Fibroblast of the aortic adventitia (primary cell): ENCODE data around the gene CHTOP. TPM values are rescaled to one million over a fixed set of nuclear protein-coding genes. Genes with fewer than 3 reads are reported as not detected.
"Not testable (repeated sequence)": the region's sequence is repeated elsewhere in the genome, so short reads cannot be mapped to it uniquely, and the experiment has no call there.

Experiments used
- DNase-seq: peaks from one replicate; pipeline ENCODE4 v3.0.0-alpha.2; 2010; ENCODE audit warnings: low read depth
- H3K4me3 ChIP-seq: 2 replicates; pipeline ENCODE4 v1.5.1; 2011; ENCODE audit warnings: low read depth, mild to moderate bottlenecking, control low read depth, low read length, moderate library complexity
- CTCF ChIP-seq: IDR thresholded peaks from 2 replicates; pipeline ENCODE4 v1.5.1; 2011; ENCODE audit warnings: mild to moderate bottlenecking, low read length, control low read depth, inconsistent platforms; ENCODE audit not compliant: insufficient read depth
- total RNA-seq: library from RNA; depleted of rRNA; stranded (reverse); fragments of >200 nt; gene quantifications from 2 replicates; pipeline ENCODE4 v1.2.3, GENCODE V29; 2012; ENCODE audit warnings: low replicate concordance

CHTOP gene
- total RNA-seq, 1 donor = 44.6 TPM

GRCh38 chr1:153659175-153659534, 25.3 kb downstream of the CHTOP start:
- no peak for TF ChIP-seq CTCF
- H3K4me3 ChIP-seq = peak overlapping the region; percentile 96
- DNase-seq = no peak

GRCh38 chr1:153659656-153660055, 25.8 kb downstream of the CHTOP start:
- TF ChIP-seq CTCF = no peak
- H3K4me3 ChIP-seq = peak overlapping the region; percentile 96
- DNase-seq = no peak

GRCh38 chr1:153661111-153661708, 27.3 kb downstream of the CHTOP start:
- no peak for DNase-seq
- no peak overlapping the region for H3K4me3 ChIP-seq
- no peak for TF ChIP-seq CTCF

GRCh38 chr1:153662269-153662668, 28.4 kb downstream of the CHTOP start:
- no peak for TF ChIP-seq CTCF
- DNase-seq = no peak
- H3K4me3 ChIP-seq = no peak overlapping the region

GRCh38 chr1:153663211-153663610, 29.3 kb downstream of the CHTOP start:
- TF ChIP-seq CTCF = no peak
- H3K4me3 ChIP-seq = no peak overlapping the region
- peak; percentile 38 for DNase-seq

GRCh38 chr1:153667439-153667838, 33.6 kb downstream of the CHTOP start:
- H3K4me3 ChIP-seq = no peak overlapping the region
- TF ChIP-seq CTCF = no peak
- no peak for DNase-seq

GRCh38 chr1:153668672-153669071, 34.8 kb downstream of the CHTOP start:
- not testable (repeated sequence) for H3K4me3 ChIP-seq, DNase-seq

- no peak for TF ChIP-seq CTCF
- H3K4me3 ChIP-seq = peak overlapping the region; percentile 92
- no peak for DNase-seq
Measured at GRCh38 chr1:153669606-153670005, 35.7 kb downstream of the CHTOP start.
